Keratinocyte (primary cell): ENCODE measurements around the gene FBXO17. TPM values are rescaled to one million over a fixed set of nuclear protein-coding genes. Genes with fewer than 3 reads are reported as not detected.

Experiments used
- DNase-seq: peaks from one replicate; pipeline ENCODE4 v3.0.0-alpha.2; 2011; ENCODE audit warnings: low read depth, missing footprints, low spot score
- FAIRE-seq: peaks from 2 replicates; lab custom pipeline; 2011; peaks lifted over from hg19 to GRCh38; lab: Jason Lieb, UNC
- H2AFZ ChIP-seq: 2 replicates; pipeline ENCODE4 v1.6.0; 2012; ENCODE audit warnings: low read length, control low read depth, inconsistent platforms; ENCODE audit not compliant: control insufficient read depth
- H3K27ac ChIP-seq: 2 replicates; pipeline ENCODE4 v1.5.1; 2011; ENCODE audit warnings: low read length; ENCODE audit not compliant: control insufficient read depth, insufficient read depth
- H3K27me3 ChIP-seq: 3 replicates; pipeline ENCODE4 v1.6.0; 2011; ENCODE audit warnings: low read length; ENCODE audit not compliant: control insufficient read depth, insufficient read depth; ENCODE audit errors: extremely low read depth
- H3K36me3 ChIP-seq, 2 experiments: 2 replicates in 1 of 2; 3 replicates in 1 of 2; pipeline ENCODE4 v1.5.1; 2011; ENCODE audit warnings: low read length in 2 of 2, mild to moderate bottlenecking in 1 of 2; ENCODE audit not compliant: control insufficient read depth in 2 of 2, insufficient read depth in 2 of 2; ENCODE audit errors: extremely low read depth in 1 of 2
- H3K4me1 ChIP-seq: 3 replicates; pipeline ENCODE4 v1.5.1; 2011; ENCODE audit warnings: low read length; ENCODE audit not compliant: control insufficient read depth, insufficient read depth; ENCODE audit errors: extremely low read depth
- H3K4me2 ChIP-seq: 3 replicates; pipeline ENCODE4 v1.6.0; 2011; ENCODE audit warnings: low read depth, low read length; ENCODE audit not compliant: control insufficient read depth, insufficient read depth; ENCODE audit errors: extremely low read depth
- H3K4me3 ChIP-seq, 3 experiments: fragments of 200-600 bp in 1 of 3; sonication (generic) in 1 of 3; 2 replicates in 2 of 3; 3 replicates in 1 of 3; pipeline ENCODE4 v1.5.1; 2011 to 2016; ENCODE audit warnings: low read length in 3 of 3, mild to moderate bottlenecking in 3 of 3, control low read depth in 2 of 3, inconsistent platforms in 1 of 3, low read depth in 1 of 3, mixed read lengths in 1 of 3, mixed run types in 1 of 3, moderate library complexity in 1 of 3; ENCODE audit not compliant: control insufficient read depth in 2 of 3, insufficient read depth in 2 of 3; ENCODE audit errors: extremely low read depth in 1 of 3
- H3K79me2 ChIP-seq: 2 replicates; pipeline ENCODE4 v1.6.0; 2012; ENCODE audit warnings: low read length; ENCODE audit not compliant: control insufficient read depth, insufficient read depth
- H3K9ac ChIP-seq: 3 replicates; pipeline ENCODE4 v1.6.0; 2011; ENCODE audit warnings: low read length; ENCODE audit not compliant: control insufficient read depth, insufficient read depth; ENCODE audit errors: extremely low read depth
- H3K9me1 ChIP-seq: 3 replicates; pipeline ENCODE4 v1.6.0; 2011; ENCODE audit warnings: low read length; ENCODE audit not compliant: control insufficient read depth, insufficient read depth; ENCODE audit errors: extremely low read depth
- H3K9me3 ChIP-seq: 2 replicates; pipeline ENCODE4 v1.5.1; 2012; ENCODE audit warnings: low read depth, low read length; ENCODE audit not compliant: control insufficient read depth
- H4K20me1 ChIP-seq: 3 replicates; pipeline ENCODE4 v1.6.0; 2011; ENCODE audit warnings: low read length; ENCODE audit not compliant: control insufficient read depth, insufficient read depth; ENCODE audit errors: extremely low read depth
- CTCF ChIP-seq, 3 experiments: IDR thresholded peaks in 1 of 3; conservative IDR thresholded peaks in 1 of 3; optimal IDR thresholded peaks in 1 of 3; 2 replicates in 2 of 3; 3 replicates in 1 of 3; pipeline versions ENCODE3 to v1.5.1; 2011; ENCODE audit warnings: low read length in 3 of 3, mild to moderate bottlenecking in 3 of 3, moderate library complexity in 2 of 3, control low read depth in 1 of 3, inconsistent platforms in 1 of 3; ENCODE audit not compliant: insufficient read depth in 2 of 3; ENCODE audit errors: extremely low read depth in 1 of 3
- EZH2 ChIP-seq: IDR thresholded peaks from one replicate; pipeline ENCODE4 v1.6.1; 2012; ENCODE audit warnings: inconsistent platforms, mild to moderate bottlenecking, low read length, moderate library complexity
- dilution Hi-C: fragments of 300-500 bp; cut with MboI; formaldehyde crosslinking; loops from one replicate; pipeline ENCODE4 v1.7.0; 2020; ENCODE audit warnings: low sequenced_read_pairs; ENCODE audit not compliant: extremely low pct_ligation_motif_present
- polyA plus RNA-seq, 5 experiments: library from polyadenylated mRNA; depleted of rRNA in 3 of 5; stranded (reverse) in 3 of 5; stranded (forward) in 1 of 5; unstranded in 1 of 5; fragments of >200 nt; gene quantifications; 1 replicate in 1 of 5; 2 replicates in 3 of 5; 3 replicates in 1 of 5; pipeline versions ENCODE4 v1.2.1 to v1.2.3, GENCODE V29; 2011 to 2012; ENCODE audit warnings: missing spikeins in 2 of 5, low read depth in 1 of 5, low replicate concordance in 1 of 5

FBXO17 gene
- polyA plus RNA-seq, 1 donor (not counting 4 experiments of a cell fraction or from before 2014, with no cell fraction given), result 5.4 TPM

GRCh38 chr19:38974624-38975213, 823 bp downstream of the FBXO17 start:
- no peak for TF ChIP-seq CTCF (optimal IDR thresholded peaks at IDR 0.05 in 1 of 3, IDR thresholded peaks at IDR 0.05 in 1 of 3, conservative IDR thresholded peaks at IDR 0.05 in 1 of 3; ENCODE audit: extremely low read depth in 1 of 3, insufficient read depth in 2 of 3, low read length in 3 of 3)
- no peak for TF ChIP-seq EZH2
- Histone ChIP-seq H4K20me1 (no peaks in the 10 kb centered on the region), H3K9ac (peak overlapping the region; percentile 78), H3K79me2 (no peaks in the 10 kb centered on the region), H3K4me2 (peak overlapping the region; percentile 83), H3K9me3 (no peaks in the 10 kb centered on the region), H3K4me1 (peaks cover 7% of the 10 kb centered on the region), H3K27me3 (no peaks in the 10 kb centered on the region), H3K27ac (peak overlapping the region; percentile 75), H2AFZ (peak overlapping the region; percentile 87), H3K36me3 (no peaks in the 10 kb centered on the region), H3K9me1 (no peaks in the 10 kb centered on the region), H3K4me3 (peak overlapping the region; percentile 56 to 73 (median 63))
- DNase-seq (no peak), FAIRE-seq (no peak)
- dilution Hi-C loops, result no loop called here

- no peaks in the 10 kb centered on the region for H3K36me3 ChIP-seq
- FAIRE-seq (no peak), DNase-seq (no peak)
- H3K4me2 ChIP-seq, result no peak overlapping the region
- no peaks in the 10 kb centered on the region for H3K9me1 ChIP-seq
- no peaks in the 10 kb centered on the region for H4K20me1 ChIP-seq
- no peak overlapping the region for H3K4me3 ChIP-seq
- TF ChIP-seq CTCF (optimal IDR thresholded peaks at IDR 0.05 in 1 of 3, IDR thresholded peaks at IDR 0.05 in 1 of 3, conservative IDR thresholded peaks at IDR 0.05 in 1 of 3; ENCODE audit: extremely low read depth in 1 of 3, insufficient read depth in 2 of 3, low read length in 3 of 3) (no peak), EZH2 (no peak)
- H3K79me2 ChIP-seq, result no peaks in the 10 kb centered on the region
- no peak overlapping the region for H3K9ac ChIP-seq
- no peaks in the 10 kb centered on the region for H3K9me3 ChIP-seq
- no peaks in the 10 kb centered on the region for H3K27me3 ChIP-seq
- no peak overlapping the region for H3K27ac ChIP-seq
- dilution Hi-C loops, result no loop called here
- H2AFZ ChIP-seq, result no peak overlapping the region
- peaks cover 7% of the 10 kb centered on the region for H3K4me1 ChIP-seq
Measured at GRCh38 chr19:38971672-38972071, 3.9 kb downstream of the FBXO17 start.
